Stimulated activated naive CD8-positive, alpha-beta T cell treated with anti-CD3 and anti-CD28 coated beads, Interleukin-15, Interleukin-2, amounts not matched to agents 100 U/mL and 50 U/mL, for 24 hours (primary cell): Measurements from ENCODE around the gene SORBS1.

Experiments used
- ATAC-seq: fragments of 150-1000 bp; cut with Tn5 transposase; one replicate; pipeline ENCODE4 v1.10.0; 2021
- DNase-seq: peaks from one replicate; pipeline ENCODE4 v3.0.0; 2021

The SORBS1 gene

GRCh38 chr10:95289921-95290421 lies 271.2 kb downstream of the SORBS1 start:
- no peak for ATAC-seq
- no peak for DNase-seq

DNA sequence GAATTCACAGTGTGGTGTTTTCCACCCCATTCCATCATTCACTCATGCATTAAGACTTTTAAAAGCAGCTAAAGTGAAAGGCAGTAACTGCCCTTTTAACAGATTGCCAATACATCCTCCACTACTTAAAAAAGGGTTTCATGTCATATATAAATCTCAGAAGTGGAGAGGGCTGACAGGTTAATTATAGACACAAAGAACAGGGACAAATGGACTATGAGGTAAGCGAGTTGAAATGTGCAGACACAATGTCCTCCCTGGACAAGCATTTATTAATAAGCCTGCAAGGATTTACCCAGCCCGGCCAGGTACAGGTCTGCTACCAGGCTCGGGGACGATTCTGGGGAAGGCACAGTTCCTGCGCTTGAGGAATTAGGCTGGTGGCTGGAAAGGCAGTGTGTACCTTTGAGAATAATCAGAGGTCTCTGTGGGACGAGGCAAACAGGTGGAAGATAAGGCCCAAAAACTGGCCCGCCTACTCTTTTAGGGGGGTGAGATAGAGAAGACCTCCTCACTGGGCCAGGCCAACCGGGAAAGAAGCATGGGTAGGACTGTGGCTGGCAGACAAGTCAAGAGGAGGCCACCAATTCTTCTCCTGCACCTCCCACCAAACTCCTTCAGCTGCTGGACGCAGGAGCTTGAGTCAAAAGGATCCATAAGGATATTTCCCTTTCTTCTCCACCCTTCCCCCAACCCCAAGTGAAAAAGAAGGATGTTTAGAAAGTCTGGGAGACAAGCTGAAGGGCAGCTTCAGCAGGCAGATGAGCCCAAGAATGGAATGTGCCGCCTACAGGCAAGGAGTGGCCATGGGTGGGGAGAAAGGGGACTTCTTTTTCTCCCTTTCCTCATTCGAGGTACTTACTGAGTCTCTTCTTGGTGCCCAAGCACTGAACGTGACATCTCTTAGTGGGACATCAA lies 271.9 kb downstream of the SORBS1 start:
- no peak for DNase-seq
- ATAC-seq = no peak

DNA sequence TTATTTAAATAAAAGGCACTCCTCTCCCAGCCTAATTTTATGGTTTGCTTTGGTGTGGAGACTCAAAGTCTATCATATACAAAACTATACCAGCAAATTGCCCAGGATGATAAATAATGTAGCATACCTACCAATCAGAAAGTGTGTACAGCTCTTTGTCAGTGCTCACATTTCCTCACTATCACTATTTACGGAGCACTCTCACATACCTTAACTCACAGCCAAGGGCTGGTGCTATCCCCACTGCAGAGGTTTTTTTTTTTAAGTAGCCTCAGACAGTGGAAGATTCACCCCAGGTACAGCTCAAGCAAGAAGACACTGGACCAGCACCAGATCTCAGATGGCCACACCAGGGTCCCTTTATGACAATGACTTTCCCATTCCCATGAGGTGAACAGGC lies 272.9 kb downstream of the SORBS1 start:
- DNase-seq (no peak), ATAC-seq (no peak)

DNA sequence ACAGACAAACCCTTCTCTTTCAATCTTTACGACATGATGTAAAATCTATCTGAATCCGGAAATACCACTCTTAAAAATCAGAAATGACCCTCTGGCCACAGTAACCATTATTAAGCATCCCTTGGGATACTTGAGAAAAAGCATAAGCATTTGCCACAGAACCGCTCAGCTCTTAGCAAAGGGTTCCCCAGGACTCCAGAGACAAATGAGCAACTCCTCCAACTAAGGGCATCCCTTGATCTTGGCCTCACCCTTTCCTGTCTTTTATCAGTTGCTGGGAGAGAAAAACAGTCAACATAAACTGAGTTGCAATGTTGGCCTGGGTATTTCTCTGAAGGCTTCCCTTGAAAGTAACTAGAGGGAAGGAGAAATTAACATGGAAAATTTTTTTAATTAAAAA lies 273.9 kb downstream of the SORBS1 start:
- no peak for DNase-seq
- ATAC-seq = no peak

DNA sequence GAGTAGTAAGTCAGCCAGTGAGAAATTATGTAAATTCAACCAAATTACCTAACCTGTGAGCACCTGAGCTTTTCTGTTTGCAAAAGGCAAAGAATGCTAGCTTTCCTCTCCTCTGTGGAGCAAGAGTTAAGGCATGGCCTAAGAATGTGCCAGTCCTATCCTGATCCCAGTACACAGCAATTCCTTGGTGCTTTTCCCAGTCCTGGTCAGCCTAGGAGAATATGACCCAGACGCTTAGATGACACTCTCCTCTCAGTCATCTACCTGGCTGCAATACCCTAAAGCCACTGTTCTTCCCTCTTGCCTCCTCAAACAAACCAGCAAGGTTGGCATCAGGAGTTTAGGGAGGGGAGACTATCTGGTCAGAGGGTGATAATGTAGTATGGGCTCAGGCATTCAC lies 274.5 kb downstream of the SORBS1 start:
- ATAC-seq (no peak), DNase-seq (no peak)

- DNase-seq (no peak), ATAC-seq (no peak)
Observed at GRCh38 chr10:95285556-95285955, 275.6 kb downstream of the SORBS1 start.

GRCh38 chr10:95284807-95285206 lies 276.4 kb downstream of the SORBS1 start:
- ATAC-seq (no peak), DNase-seq (no peak)

- no peak for DNase-seq
- ATAC-seq = no peak
Observed at GRCh38 chr10:95282107-95282506, 279.1 kb downstream of the SORBS1 start.

GRCh38 chr10:95281206-95281605 lies 280.0 kb downstream of the SORBS1 start:
- ATAC-seq = no peak
- no peak for DNase-seq

DNA sequence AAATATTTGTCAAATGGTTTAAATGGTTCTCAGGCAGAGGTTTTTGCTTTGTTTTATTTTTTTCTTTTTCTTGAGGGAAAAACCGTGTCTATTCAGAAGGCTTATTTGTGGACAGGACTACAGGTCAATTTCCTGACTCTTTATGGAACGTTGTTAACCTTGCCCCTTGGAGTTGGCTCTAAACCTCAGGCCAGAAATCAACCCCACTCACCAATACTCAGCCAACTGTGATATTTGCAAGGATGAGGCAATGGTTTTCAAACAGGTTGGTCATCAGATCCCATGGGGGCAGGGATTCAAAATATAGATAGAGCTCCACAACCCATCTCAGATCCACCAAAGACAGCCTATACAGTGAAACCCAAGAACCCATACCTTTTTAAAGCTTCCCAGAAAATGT lies 280.5 kb downstream of the SORBS1 start:
- ATAC-seq (no peak), DNase-seq (no peak)

GRCh38 chr10:95279042-95279820 lies 281.9 kb downstream of the SORBS1 start:
- no peak for ATAC-seq

DNA sequence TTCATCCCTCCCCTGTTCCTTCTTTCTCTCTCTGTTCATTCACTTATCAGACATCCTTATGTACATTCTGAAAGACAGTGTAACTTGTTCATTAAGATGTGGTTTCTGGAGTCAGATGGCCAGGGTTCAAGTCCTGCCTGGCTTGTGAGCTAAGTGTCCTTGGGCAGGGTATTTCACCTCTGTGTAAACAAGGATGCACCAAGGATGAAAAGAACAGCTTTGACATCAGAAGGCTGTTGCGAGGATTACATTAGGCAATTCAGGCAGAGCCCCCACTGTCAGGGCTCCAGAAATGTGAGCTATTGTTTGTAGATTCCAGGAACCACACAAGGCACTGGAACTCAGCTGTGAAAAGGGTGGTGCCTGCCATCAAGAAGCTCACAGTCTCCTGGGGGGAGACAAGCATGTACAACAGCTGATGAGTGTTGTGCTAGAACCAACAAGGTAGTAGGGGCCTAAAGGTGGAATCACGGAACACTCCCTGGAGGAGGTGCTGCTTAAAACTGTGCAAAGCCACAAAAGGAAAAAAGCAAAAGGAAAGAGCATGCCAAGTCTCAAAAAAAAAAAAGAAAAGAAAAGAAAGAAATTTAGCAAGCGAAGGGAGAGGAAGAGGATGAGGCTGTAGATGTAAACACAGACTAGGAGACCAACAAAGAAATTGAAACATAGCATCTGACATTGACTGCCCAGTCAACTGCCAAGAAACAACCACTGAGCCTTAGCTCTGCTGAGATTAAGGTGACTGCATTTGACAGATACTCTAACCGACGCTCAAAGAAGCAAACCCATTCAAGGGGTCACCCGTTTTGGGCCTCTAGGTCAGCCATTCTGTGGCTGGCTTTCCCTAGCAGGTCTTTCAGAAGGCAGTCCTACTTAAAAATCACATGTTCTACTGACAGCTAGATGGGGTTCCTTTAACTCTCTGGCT lies 282.8 kb downstream of the SORBS1 start:
- ATAC-seq (no peak), DNase-seq (no peak)

More at GRCh38 chr10:95279042-95279820, 281.9 kb downstream of the SORBS1 start:
- DNase-seq = no peak

- DNase-seq (no peak), ATAC-seq (no peak)
Observed at GRCh38 chr10:95277614-95278013, 283.6 kb downstream of the SORBS1 start.

GRCh38 chr10:95277201-95277570 lies 284.0 kb downstream of the SORBS1 start:
- DNase-seq (no peak), ATAC-seq (no peak)

DNA sequence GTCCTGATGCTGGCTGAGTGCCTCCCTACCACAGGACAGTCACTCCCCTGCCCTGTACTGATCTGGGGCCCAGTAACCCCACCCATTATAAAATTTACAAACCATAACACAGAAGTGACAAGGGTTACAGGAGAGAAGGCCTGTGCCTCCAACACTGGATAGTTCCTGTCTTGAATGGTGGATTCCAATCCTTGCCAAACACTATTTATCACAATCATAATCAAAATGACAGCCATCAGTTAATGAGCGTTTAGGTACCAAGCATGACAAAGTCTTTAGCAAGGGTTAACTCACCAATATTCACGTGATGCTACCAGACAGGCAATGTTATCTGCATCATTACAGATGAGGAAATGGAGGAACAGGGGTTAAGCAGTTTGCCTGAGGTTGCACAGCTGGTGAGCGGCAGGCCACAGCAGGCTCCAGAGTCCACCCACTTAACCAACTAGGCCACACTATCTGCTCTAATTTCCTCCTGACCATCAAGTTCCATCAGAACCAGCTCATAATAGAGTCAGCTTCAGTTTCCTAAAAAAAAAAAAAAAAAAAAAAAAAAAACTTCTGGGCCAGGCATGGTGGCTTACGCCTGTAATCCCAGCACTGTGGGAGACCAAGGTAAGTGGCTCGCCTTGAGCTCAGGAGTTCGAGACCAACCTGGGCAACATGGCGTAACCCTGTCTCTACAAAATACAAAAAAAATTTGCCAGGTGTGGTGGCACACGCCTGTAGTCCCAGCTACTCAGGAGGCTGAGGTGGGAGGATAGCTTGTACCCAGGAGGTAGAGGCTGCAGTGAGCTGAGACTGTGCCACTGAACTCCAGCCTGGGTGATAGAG lies 284.6 kb downstream of the SORBS1 start:
- no peak for DNase-seq
- no peak for ATAC-seq

DNA sequence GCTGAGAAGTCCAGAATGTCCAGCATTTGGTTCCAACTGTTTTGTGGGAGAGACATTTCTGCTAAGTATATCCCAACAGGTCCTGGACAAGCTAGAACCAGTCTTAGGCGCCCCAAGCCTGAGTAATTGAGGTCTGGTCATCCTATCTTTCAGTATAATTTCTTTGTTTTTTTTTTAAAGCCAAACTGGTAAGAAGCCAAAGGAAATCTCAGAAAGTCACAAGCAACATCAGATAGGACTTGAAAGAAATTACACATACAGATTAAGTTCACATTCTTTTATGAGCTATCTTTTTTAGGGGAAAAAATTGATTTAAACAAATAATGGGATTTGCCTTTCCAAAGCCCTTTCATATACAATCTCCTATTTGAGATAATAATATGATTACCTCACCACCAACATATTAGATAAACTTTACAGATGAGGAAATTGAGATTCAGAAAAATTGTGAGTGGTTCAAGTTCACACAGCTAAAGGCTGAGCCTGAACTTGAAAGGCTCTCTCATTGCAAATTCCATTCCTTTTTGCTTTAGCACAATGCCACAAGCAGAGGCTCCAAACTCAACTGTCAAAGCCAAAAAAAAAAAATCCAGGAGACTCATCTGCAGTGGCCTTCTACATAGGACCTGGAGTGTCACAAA lies 285.3 kb downstream of the SORBS1 start:
- no peak for ATAC-seq
- DNase-seq = no peak

GRCh38 chr10:95273393-95274312 lies 287.5 kb downstream of the SORBS1 start:
- DNase-seq = no peak
- ATAC-seq = no peak

GRCh38 chr10:95268438-95268837 lies 292.7 kb downstream of the SORBS1 start:
- no peak for DNase-seq
- ATAC-seq = no peak

- DNase-seq = no peak
- no peak for ATAC-seq
Observed at GRCh38 chr10:95267251-95267650, 293.9 kb downstream of the SORBS1 start.
